ENCODE results near the gene FDXACB1.
A peak's percentile ranks its signal among the peaks of the same experiment; 100 is the strongest.
"Not testable (repeated sequence)": the region's sequence is repeated elsewhere in the genome, so short reads cannot be mapped to it uniquely, and the experiment has no call there.

The FDXACB1 gene

DNA sequence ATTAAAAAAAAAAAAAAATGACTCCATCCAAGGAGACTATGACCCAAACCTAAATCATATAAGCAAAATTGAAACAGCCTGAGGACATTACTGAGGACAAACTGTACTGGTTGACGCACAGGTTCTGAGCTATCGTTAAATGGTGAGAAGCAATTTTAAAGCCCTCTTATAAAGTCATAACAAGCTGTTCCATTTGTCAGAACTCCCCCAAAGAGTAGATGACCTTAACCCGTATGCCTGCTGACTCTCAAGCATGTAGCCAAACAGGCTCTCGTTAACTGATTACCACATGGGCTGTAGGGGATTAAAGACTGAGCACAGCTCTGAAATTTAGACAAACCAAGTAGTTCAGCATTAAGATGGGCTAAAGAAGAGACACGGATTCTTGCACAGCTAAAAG, 30.4 kb upstream of the FDXACB1 start:
- peak; percentile 51 for DNase-seq

DNA sequence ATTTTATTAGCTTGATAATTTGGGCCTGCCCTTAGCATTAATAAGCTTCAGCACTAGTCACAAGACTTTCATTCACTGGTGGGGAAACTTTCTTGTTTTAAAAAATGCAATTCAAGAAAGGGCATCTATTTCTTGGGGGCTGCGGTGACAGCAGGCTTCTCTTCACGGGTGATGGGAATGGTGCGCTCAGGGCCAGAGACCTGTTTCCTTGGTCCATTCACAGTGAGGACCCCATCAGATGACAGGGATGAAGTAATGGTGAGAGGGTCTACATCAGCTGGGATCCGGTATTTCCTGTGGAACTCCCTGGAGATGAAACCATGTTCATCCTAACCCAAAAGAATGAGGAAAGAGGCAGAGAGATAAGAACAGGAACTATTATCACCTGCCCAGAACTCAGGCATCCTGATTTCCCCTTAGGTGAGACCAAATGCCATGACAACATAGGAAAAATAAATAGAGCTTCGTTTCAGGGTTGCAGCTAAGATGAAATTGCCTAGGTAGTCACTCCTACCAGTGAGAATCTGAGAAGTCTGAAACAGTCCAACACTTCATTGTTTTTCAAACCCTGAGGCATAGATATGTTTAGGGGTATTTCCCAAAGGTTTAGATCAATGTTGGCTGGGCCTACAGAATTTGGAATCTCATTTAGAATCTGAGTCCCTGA, 29.8 kb upstream of the FDXACB1 start:
- peak; percentile 56 for DNase-seq

DNA sequence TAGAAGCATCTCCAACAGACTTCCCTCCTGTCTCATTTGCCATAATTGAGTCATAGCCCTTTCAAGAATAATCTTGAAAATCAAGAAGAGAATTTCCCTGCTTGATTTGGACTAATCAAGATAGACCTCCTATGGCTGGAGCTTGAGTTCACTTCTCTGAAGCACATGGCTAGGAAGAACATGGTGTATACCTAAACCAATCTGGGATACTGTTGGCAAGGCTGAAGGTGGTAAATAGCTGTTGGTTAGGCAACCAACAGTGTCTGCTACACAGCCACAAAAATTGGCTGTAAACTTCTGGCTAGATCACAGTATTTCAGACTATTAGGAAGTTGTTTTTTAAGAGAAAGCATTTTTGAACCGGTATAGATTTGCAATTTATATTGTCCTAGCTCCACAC, 27.7 kb upstream of the FDXACB1 start:
- no peak for DNase-seq

DNA sequence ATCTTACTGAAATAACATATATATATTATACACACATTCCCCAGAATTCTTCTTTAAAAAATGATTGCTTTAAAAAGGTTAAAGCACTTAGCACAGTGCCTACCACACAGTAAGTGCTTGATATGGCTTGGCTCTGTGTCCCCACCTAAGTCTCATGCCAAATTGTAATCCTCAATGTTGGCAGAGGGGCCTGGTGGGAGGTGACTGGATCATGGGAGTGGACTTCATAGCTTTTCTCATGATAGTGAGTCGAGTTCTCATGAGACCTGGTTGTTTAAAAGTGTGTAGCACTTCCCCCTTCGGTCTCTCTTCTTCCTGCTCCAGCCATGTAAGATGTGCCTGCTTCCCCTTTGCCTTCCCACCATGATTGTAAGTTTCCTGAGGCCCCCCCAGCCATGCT, 26.4 kb upstream of the FDXACB1 start:
- DNase-seq, result no peak

DNA sequence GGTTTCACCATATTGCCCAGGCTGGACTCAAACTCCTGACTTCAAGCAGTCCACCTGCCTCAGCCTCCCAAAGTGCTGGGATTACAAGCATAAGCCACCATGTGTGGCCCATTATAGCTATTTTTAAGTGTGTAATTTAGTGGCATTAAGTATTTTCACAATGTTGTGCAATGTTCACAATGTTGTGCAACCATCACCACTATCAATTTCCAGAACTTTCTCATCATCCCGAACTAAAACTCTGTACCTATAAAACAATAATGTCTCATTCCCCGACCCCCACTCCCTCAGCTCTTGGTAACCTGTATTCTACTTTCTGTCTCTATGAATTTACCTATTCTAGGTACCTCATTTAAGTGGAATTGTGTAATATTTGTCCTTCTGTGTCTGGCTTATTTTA, 7.9 kb upstream of the FDXACB1 start:
- no peak for DNase-seq

DNA sequence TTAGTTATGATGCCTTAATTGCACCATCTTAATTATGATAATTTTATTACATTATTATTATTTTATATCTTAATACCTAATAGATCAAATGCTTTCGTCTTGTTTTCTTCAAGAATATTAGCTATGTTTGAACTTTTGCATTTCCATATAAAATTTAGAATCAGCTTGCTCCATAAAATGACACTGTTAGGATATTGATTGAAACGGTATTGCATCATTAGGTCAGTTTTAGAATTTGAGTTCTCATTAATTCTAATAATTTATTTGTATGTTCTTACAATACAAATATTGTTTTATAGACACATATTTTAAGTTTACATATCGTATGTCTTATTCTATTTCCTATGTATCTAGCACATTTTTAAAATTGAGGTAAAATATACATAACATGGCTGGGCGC, 7.1 kb upstream of the FDXACB1 start:
- DNase-seq, result no peak

DNA sequence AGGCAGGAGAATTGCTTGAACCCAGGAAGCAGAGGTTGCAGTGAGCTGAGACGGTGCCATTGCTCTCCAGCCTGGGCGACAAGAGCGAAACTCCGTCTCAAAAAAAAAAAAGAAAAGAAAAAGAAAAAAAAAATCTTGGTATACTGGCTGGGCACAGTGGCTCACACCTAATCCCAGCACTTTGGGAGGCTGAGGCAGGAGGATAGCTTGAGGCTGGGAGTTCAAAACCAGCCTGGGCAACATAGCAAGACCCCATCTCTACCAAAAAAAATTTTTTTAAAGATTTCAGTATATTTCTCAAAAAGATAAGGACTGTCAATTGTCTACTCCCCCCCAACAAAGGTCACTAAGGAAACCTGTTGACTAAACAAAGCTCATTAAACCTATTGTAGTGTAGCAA, 6.1 kb upstream of the FDXACB1 start:
- not testable (repeated sequence) for DNase-seq

DNA sequence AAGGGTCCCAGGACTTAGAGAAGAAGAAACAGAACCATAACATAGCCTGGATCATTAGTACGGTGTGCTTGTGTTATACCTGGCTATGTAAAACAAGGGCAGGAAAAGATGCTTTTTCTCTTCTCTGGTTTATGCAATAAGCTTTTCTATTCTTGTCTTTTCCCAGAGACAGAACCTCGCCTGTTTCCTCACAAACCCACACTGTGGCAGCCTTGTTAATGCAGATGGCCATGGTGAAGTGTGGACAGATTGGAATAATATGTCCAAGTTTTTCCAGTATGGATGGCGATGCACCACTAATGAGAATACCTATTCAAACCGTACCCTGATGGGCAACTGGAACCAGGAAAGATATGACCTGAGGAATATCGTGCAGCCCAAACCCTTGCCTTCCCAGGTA, 3.2 kb upstream of the FDXACB1 start:
- no peak for DNase-seq

DNA sequence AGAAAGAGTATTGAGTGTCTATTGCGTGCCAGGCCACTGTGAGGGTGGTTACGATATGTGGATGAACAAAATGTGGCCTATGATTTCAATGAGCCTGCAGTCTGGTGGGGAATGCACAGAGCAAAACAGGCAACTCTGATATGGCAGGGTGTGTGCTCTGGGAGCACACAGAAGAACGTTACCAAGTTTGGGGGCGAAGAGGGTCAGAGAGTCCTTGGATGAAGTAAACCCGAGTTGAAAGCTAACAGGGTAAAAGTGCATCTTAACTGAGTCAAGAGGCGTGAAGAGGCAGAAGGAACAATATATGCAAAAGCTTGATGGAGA, 634 bp upstream of the FDXACB1 start:
- DNase-seq, result no peak

DNA sequence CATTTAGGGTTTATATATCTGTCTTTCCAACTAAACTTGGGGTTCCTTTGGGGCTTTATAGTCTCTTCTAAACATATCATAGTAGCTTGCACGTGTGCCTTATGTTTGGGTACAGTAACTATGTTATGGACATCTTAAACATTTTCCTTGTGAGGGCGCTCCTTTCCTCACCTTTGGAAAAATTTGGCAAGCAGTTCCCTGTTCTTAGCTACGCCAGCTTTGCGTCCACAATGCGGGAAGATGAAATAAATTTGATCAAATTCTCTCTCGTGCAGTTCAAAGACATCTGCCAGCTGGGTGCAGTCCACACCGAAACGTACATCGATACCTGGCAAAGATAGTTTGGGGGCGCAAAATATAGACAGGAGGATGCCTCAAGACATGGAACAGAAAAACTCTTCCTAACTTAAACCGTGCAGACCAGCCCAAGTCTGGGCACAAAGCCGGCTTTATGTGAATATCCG, 548 bp downstream of the FDXACB1 start:
- DNase-seq, result peak; percentile 40

DNA sequence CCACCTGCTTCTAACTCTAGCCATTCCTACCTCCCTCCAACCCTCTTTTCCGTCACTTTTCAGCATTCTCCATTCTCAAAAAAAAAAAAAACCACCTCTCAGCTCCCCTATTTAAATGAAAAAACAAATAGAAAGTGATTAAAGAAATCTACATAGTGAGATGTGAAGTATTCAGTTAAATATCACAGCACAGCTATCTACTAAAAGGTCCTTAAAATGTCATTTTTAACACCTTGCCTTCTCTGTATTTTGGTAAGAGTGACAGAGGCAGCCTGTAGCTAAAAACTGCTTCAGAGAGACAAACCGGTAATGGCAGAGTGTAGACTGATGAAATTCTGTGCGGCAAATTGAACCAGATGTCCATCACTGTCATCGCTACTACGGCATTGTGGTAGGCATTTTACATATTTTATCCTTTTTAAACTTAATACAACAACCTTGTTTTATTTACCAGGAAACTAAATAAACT, 7.2 kb downstream of the FDXACB1 start:
- peak; percentile 42 for DNase-seq

DNA sequence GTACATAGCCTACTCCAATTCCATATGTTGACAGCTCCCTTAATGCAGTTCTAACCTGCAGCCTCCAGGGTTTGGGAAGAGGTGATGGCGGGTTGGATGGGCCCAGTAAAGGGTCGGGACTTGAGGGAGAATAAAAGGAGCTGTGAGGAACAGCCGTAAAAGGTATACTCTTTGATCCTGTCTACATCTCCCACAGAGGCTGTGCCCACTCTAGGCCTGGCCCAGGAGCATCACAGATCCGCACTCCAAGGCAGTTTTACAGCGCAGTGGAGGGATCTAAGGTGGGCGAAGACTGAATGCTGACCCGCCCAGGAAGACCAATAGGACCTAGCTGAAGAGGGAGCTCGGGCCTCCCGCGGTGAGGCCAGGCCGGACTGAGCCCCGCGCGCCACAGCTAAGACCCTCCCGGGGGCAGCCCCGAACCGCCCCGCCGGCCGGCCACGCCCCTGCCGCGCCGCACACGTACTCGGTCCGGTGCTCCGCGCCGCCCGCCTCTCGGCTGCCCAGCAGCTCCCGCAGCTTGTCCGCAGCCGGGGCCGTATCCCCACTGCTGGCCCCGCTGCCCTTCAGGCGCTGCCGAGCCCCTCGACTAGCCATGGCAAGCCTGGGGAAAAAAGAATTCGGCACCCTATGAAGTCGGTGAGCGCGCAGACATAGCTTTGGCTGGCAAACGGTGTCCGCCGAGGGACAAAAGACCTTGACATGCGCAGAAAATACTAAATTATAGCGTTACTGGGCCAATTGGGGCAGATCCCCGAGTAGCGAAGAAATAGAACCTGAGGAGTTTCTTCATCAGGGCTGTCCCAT, 7.9 kb downstream of the FDXACB1 start, which contains the start of gene ALG9:
Gene ALG9 (minus strand): TSS at position 696 of the 807 bp plus-strand sequence. CDS start 99 bp downstream, at position 597.
- peak; percentile 65 for DNase-seq

DNA sequence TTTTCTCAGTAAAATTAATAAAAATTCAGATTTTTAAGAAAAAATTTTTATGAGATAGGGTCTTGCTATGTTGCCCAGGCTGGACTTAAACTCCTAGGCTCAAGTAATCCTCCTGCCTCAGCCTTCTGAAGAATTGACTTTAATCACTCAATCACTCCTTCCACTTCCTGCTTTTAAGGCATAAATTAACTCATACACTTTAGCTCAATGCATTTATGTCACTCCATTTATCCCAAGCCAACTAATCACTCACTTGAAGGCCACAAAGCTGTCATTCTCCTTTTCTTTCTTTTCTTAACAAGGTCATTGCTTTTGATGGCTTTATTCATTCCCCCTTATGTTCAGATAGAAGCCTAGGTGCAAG, 8.5 kb downstream of the FDXACB1 start:
- DNase-seq, result no peak

DNA sequence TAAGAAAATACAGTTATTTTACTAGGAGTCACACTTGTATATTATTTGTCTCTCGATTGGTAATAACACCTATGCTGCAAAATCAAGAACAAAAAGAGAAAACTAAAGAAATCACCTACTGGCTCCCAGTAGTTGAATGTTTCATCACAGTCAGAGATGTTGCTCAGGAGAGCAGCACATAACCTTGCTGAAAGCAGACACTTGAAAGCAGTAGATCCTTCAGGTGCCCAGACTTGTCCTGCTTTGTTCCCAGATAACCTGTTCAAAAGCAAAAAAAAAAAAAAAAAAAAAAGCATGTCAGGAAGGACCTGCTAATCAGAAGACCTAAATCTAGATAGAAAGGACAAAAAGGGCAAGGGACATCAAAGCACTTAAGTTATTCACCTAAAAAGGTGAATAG, 8.9 kb downstream of the FDXACB1 start:
- DNase-seq, result no peak

DNA sequence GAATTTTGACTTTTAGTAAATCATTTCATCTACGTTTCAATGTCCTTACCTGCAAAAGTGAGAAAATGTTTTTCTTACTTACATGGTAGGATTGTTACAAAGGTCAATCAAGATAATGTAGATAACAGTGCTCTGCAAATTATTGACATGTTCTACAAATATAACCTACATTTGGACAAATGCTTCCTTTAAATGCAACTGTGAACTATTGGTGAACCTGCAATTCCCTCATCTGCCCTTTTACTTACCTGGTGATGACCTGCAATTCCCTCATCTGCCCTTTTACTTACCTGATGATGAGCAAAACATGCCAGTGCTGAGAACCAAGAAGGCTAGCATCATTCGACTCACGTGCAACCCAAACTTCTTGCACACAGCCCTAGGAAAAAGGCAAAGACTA, 18.7 kb downstream of the FDXACB1 start:
- DNase-seq, result no peak

DNA sequence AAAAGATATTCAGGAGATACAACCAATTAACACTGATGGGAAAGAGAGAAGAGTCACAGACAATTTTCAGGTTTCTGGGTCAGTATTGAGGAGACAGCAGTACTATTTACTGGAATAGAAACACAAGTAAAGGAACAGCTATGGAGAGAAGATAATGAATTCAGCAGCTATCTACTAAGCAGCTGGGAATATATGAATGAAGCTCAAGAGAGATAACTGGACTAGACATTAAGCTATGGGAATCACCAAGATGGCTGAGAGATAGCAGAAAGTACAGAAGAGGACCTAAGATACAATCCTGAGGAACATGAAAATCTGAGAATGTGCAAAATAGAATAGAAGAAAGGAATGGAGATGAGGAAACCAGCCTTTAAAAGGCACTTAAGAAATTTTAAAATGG, 23.5 kb downstream of the FDXACB1 start:
- DNase-seq, result no peak

DNA sequence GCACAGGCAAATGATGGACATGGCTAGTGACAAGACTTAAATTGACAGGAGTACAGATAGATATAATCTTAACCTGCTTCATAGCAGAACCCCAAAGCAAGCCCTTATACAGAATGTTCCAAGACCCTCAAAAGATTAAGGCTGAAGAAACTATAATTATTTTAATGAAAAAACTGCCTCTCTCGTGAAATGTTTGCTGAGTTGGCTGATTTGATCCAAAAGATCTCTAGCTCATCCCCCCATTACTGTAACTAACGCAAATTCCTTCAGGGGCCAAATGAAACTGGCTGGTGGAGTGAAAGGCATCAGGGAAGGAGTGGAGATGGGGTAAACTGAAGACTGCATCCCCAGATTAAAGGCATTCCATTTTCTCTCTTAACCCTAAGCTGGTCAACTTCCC, 26.9 kb downstream of the FDXACB1 start:
- no peak for DNase-seq

DNA sequence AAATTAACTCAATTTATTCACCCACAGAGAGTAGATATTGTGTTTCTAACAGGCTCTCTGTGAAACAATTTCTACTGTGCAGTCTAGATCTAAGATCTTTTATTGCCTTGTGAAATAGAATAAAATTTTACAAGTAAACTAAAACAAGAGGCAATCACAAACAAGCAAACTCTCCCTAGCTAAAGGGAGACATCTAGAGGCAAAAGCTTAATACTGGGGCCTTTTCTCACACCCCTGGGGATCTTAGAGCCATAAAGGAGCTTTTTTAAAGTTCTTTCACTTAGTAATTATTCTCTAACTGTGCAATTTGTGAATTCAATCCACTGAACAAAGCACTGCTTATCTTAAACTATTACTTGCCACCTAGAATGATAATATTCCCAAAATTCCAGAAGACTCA, 27.3 kb downstream of the FDXACB1 start:
- DNase-seq, result no peak

DNA sequence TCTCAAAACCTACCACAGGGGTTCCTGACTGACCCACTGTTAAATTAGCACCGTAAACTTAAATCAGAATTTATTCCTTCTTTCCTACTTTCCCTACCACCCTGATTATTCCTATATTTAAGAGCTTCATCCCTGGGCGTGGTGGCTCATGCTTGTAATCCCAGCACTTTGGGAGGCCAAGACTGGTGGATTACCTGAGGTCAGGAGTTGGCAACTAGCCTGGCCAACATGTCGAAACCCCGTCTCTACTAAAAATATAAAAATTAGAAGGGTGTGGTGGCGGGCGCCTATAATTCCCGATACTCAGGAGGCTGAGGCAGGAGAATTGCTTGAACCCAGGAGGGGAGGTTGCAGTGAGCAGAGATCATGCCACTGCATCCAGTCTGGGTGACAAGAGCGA, 27.9 kb downstream of the FDXACB1 start:
- DNase-seq, result no peak

DNA sequence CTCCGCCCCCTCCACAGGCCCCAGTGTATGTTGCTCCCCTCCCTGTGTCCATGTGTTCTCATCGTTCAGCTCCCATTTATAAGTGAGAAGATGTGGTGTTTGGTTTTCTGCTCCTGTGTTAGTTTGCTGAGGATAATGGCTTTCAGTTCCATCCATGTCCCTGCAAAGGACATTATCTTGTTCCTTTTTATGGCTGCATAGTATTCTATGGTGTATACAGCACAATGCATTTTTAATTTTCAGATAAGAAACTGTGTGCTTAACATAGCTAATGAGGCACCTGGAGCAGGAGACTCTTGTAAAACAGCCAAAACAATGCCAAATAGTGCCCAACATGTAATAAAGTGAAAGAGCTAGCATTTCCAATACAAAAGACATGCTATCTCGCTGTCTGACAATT, 29.3 kb downstream of the FDXACB1 start:
- DNase-seq, result no peak

DNA sequence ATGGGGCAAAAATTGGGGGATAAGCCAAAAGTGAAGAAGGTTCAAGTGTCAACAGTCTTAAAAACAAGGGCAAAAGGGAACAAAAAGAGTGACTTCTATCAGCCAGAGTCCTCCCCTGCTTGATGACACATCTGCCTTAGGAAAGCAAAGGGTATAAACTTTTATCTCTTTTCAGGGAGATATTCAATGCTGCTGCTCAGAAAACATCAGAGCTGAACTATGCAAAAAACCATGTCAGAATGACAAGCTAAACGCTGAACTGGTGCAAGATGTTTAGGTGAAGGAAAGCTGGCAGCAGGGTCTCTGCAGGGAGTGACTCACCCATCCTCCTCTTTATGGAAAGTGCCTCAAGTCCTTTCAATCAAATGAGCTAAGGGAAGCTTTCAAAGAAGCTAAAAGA, 32.3 kb downstream of the FDXACB1 start:
- no peak for DNase-seq

DNA sequence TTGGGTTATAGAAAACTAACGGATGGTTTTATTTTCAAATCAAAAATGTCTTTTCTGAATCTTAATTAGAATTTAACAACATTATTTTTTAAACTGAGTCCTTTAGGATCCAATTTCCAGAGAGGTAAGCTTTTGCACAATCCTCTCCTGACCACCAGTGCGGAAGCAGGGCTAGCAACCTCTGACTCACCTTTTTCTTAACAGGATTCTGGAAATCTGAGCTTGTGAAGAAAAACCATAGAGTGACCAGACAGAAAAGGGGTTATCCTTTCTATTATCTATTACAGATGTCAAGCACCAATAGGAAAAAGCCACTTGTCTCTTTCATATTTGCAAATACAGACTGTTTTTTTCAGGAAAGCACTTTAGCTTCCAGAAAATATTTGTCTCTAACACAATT, 32.9 kb downstream of the FDXACB1 start:
- no peak for DNase-seq

DNA sequence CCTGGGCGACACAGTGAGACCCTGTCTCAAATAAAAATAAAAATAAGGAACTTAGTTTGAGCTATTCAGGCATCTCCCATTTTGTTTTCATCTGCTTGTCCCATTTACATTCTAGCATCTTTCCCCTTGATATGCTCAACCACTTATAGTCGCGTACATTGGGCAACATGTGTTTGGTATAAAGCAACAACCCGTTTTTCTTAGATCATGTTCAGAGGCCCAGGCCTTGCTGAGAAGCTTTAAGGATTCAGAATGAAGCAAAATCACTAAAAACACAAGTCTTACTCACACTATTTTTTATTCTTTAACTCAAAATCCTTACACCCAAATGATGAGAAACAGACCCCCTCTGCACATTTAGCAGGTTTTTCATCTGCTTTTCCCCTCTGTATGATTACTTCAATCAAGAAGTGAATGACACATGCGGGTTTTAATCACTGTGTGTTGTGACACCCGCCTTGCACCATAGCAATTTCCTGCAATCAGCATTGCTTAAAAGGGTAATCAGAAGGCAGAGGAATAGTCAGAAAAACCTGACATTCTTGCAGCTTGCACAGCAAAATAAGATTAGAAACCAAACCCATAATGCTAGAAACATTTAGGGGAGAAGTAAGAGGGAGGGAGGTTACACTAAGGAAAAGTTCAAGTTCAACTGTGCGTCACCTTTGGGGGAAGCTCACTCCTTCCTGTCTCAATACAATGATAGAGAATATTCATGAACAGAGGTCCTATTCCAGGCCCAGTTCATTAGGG, 33.5 kb downstream of the FDXACB1 start:
- no peak for DNase-seq

DNA sequence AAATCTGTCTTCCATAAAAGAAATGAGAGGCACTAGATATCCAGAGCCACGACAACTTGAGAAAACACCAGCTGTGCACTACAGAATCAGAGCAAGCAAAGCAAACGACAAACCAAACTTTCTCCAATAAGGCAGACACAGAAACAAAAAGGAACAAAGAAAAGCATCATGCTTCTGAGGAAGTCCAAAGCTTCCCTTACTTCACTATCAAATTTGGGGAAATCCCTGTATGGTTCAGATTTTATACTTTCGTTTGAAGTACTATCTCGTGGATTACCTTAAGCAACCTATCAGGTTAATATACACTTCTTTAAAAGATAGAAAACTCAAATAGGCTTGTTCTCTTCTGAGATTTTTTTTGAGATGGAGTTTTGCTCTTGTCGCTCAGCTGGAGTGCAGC, 35.3 kb downstream of the FDXACB1 start:
- DNase-seq, result no peak
